Calu3 (cell line): ENCODE measurements around the gene CHTOP. TPM values are rescaled to one million over a fixed set of nuclear protein-coding genes. Genes with fewer than 3 reads are reported as not detected.
"Not testable (repeated sequence)": the region's sequence is repeated elsewhere in the genome, so short reads cannot be mapped to it uniquely, and the experiment has no call there.

Experiments
- BruUV-seq: library from RNA; stranded (reverse); fragments of 400-500 nt; replicated peaks from 2 replicates; lab custom pipeline; 2021; lab: Mats Ljungman, UMichigan
- CTCF ChIA-PET: fragments of 300-600 bp; sonication (Branson Sonifier 250); formaldehyde crosslinking; loops from one replicate; lab custom pipeline; 2022; ENCODE audit warnings: antibody characterized with exemption; lab: Charles Lee
- DNase-seq: peaks from one replicate; pipeline ENCODE4 v3.0.0; 2022
- H3K27ac Mint-ChIP-seq: one replicate; pipeline ENCODE4 v1.8.0; 2022; ENCODE audit warnings: mixed read lengths; ENCODE audit not compliant: unreplicated experiment
- H3K27me3 Mint-ChIP-seq: one replicate; pipeline ENCODE4 v1.8.0; 2022; ENCODE audit warnings: mixed read lengths; ENCODE audit not compliant: unreplicated experiment
- H3K36me3 Mint-ChIP-seq: one replicate; pipeline ENCODE4 v1.8.0; 2022; ENCODE audit warnings: mild to moderate bottlenecking, moderate library complexity, mixed read lengths; ENCODE audit not compliant: insufficient read depth, unreplicated experiment
- H3K4me1 Mint-ChIP-seq: one replicate; pipeline ENCODE4 v1.8.0; 2022; ENCODE audit warnings: mild to moderate bottlenecking, low read depth, mixed read lengths; ENCODE audit not compliant: unreplicated experiment
- H3K4me3 Mint-ChIP-seq: one replicate; pipeline ENCODE4 v1.8.0; 2022; ENCODE audit warnings: mild to moderate bottlenecking, low read depth, moderate library complexity, mixed read lengths; ENCODE audit not compliant: unreplicated experiment
- H3K9me3 Mint-ChIP-seq: one replicate; pipeline ENCODE4 v1.8.0; 2022; ENCODE audit warnings: low read depth, mixed read lengths; ENCODE audit not compliant: unreplicated experiment
- intact Hi-C: fragments of 100-400 bp; cut with micrococcal nuclease; formaldehyde crosslinking; loops from one replicate; pipeline ENCODE4 v1.10.0; 2022; ENCODE audit not compliant: unreplicated experiment
- total RNA-seq: library from RNA; stranded (reverse); gene quantifications from 2 replicates; pipeline ENCODE4 v1.2.3, GENCODE V29; 2022
- TF ChIP-seq, protein P1 (sequence below): fragments of 200-600 bp; IDR thresholded peaks from one replicate; pipeline ENCODE4 v1.8.0; 2022; ENCODE audit warnings: antibody characterized with exemption; ENCODE audit not compliant: unreplicated experiment

CHTOP gene
- total RNA-seq, 1 experiment from 2014 or later: 100 TPM

DNA sequence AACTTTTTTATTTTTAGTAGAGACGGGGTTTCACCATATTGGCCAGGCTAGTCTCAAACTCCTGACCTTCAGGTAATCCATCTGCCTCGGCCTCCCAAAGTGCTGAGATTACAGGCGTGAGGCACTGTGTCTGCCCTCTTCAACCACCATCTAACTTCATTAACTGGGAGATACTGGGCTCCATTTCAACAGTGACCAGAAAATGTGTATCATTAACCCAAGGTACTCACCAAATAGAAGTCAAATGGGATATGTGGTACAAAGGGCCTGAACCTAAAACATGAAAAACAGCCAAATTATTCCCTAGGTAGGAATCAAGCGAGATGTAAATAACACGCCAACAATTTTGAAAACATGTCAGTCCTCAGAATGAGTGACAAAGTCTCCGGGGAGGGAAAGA is 35.7 kb downstream of the CHTOP start:
- intact Hi-C loops: loop anchor here (5.0 kb wide), 2 partner anchors 97 to 157 kb away; no protein-coding TSS in a partner anchor
- TF ChIP-seq, protein P1, sequence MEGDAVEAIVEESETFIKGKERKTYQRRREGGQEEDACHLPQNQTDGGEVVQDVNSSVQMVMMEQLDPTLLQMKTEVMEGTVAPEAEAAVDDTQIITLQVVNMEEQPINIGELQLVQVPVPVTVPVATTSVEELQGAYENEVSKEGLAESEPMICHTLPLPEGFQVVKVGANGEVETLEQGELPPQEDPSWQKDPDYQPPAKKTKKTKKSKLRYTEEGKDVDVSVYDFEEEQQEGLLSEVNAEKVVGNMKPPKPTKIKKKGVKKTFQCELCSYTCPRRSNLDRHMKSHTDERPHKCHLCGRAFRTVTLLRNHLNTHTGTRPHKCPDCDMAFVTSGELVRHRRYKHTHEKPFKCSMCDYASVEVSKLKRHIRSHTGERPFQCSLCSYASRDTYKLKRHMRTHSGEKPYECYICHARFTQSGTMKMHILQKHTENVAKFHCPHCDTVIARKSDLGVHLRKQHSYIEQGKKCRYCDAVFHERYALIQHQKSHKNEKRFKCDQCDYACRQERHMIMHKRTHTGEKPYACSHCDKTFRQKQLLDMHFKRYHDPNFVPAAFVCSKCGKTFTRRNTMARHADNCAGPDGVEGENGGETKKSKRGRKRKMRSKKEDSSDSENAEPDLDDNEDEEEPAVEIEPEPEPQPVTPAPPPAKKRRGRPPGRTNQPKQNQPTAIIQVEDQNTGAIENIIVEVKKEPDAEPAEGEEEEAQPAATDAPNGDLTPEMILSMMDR: no peak
- no TSS peak for BruUV-seq
- peaks cover 11% of the 10 kb centered on the region for H3K4me1 Mint-ChIP-seq
- CTCF ChIA-PET: no interaction called here
- H3K36me3 Mint-ChIP-seq: peaks cover 22% of the 10 kb centered on the region
- no peak overlapping the region for H3K27ac Mint-ChIP-seq
- no peaks in the 10 kb centered on the region for H3K9me3 Mint-ChIP-seq
- H3K4me3 Mint-ChIP-seq: no peak overlapping the region
- H3K27me3 Mint-ChIP-seq: no peaks in the 10 kb centered on the region
- DNase-seq: no peak

DNA sequence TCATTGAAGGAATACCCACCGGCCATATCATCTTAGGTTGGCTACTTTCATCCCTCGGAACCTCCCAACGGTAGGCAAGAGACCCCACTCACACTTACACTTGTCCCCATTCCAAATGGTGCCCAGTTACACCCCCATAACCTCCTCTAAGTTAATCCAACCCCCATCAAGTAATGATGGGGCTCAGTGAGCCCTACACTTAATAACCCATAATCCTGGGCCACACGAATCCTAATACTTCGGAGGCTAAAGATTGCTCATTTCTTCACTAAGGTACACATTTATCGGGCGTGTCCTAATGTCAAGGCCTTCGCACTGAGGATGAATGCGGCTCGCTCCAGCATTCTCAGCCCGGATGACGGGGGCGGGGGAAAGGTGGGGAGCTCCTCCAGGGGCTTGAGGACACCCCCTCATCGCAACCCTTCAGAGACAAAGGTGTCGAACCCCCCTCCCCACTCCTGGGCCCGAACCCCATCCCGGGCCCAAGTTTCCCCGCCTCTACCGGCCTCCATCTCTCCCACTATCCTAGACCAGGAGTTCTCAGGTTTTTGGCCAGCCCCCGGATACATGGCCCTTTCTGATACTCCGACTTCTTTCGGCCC is 36.5 kb downstream of the CHTOP start:
- H3K4me1 Mint-ChIP-seq: peaks cover 11% of the 10 kb centered on the region
- TF ChIP-seq, protein P1: no peak
- CTCF ChIA-PET: interaction anchor here (1.3 kb wide), 1 partner anchor 103 kb away, joined by 3 read pairs; no protein-coding TSS in a partner anchor
- no peak overlapping the region for H3K27ac Mint-ChIP-seq
- H3K36me3 Mint-ChIP-seq: peaks cover 14% of the 10 kb centered on the region
- H3K27me3 Mint-ChIP-seq: no peaks in the 10 kb centered on the region
- intact Hi-C loops: loop anchor here (5.0 kb wide), 2 partner anchors 98 to 158 kb away; no protein-coding TSS in a partner anchor
- no peak for DNase-seq
- BruUV-seq: TSS peak; percentile 74
- H3K4me3 Mint-ChIP-seq: no peak overlapping the region
- H3K9me3 Mint-ChIP-seq: no peaks in the 10 kb centered on the region

- Mint-ChIP-seq H3K4me3 (no peak within 1 kb of the TSS), H3K27ac (no peak within 1 kb of the TSS), H3K4me1 (peaks cover 11% of the 10 kb centered on the region), H3K27me3 (no peaks in the 10 kb centered on the region), H3K36me3 (peaks cover 7% of the 10 kb centered on the region), H3K9me3 (no peaks in the 10 kb centered on the region)
- peak; percentile 98 for DNase-seq
- TSS peak; percentile 99 for BruUV-seq
- TF ChIP-seq, protein P1: peak; percentile 24
- CTCF ChIA-PET: interaction anchor here (0.7 to 1.8 kb wide), 7 partner anchors 37 to 320 kb away, joined by 3 to 9 read pairs (median 3); partner anchors contain the start of genes INTS3, RPS27 and SLC27A3
- intact Hi-C loops: loop anchor here (5.0 kb wide), 2 partner anchors 99 to 159 kb away; no protein-coding TSS in a partner anchor
These were observed 37.2 kb downstream of the CHTOP start, which contains the start of gene ILF2 for GRCh38 chr1:153670859-153671627. TSS of gene ILF2 (minus strand) at chr1:153670993. CDS start at chr1:153670922, 71 bp downstream.

- not testable (repeated sequence) for BruUV-seq, H3K27me3 Mint-ChIP-seq, H3K9me3 Mint-ChIP-seq, H3K27ac Mint-ChIP-seq, H3K4me3 Mint-ChIP-seq, H3K36me3 Mint-ChIP-seq
- H3K4me1 Mint-ChIP-seq: peaks cover 11% of the 10 kb centered on the region
- intact Hi-C loops: loop anchor here (5.0 kb wide), 2 partner anchors 99 to 159 kb away; no protein-coding TSS in a partner anchor
- CTCF ChIA-PET: interaction anchor here (0.7 to 1.8 kb wide), 8 partner anchors 37 to 319 kb away, joined by 3 to 9 read pairs (median 4); partner anchors contain the start of genes INTS3, RPS27 and SLC27A3
- peak; percentile 62 for DNase-seq
These were observed 37.9 kb downstream of the CHTOP start for GRCh38 chr1:153671628-153672353.
